Upper lobe of left lung (tissue), 4 donors: ENCODE data around the gene CCNY.
"Not testable (repeated sequence)": the region's sequence is repeated elsewhere in the genome, so short reads cannot be mapped to it uniquely, and the experiment has no call there.

Source experiments
- EP300 ChIP-seq, 4 donors: sonication (generic); formaldehyde crosslinking; IDR thresholded peaks; one replicate each; pipeline ENCODE4 v1.5.1; 2017; ENCODE audit warnings: antibody characterized with exemption in 4 of 4, control low read depth in 2 of 4
- TF ChIP-seq, protein P1 (sequence below), 6 experiments: fragments of 450-650 bp in 4 of 6; fragments of 200-600 bp in 2 of 6; sonication (generic) in 2 of 6; IDR thresholded peaks; one replicate each; pipeline ENCODE4 v1.5.1; 2016 to 2019; ENCODE audit warnings: antibody characterized with exemption in 6 of 6

DNA sequence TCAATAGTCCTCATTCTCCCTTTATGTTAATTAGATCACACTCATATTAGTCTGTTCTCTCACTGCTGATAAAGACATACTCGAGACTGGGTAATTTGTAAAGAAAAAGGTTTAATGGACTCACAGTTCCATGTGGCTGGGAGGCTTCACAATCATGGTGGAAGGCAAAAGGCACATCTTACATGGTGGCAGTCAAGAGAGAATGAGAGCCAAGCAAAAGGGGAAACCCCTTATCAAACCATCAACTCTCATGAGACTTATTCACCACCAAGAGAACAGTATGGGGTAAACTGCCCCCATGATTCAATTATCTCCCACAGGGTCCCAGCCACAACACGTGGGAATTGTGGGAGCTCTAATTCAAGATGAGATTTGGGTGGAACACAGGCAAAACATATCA lies 22.2 kb upstream of the CCNY start:
- TF ChIP-seq EP300 (IDR thresholded peaks at IDR 0.05) = not testable (repeated sequence)
- TF ChIP-seq, protein P1, sequence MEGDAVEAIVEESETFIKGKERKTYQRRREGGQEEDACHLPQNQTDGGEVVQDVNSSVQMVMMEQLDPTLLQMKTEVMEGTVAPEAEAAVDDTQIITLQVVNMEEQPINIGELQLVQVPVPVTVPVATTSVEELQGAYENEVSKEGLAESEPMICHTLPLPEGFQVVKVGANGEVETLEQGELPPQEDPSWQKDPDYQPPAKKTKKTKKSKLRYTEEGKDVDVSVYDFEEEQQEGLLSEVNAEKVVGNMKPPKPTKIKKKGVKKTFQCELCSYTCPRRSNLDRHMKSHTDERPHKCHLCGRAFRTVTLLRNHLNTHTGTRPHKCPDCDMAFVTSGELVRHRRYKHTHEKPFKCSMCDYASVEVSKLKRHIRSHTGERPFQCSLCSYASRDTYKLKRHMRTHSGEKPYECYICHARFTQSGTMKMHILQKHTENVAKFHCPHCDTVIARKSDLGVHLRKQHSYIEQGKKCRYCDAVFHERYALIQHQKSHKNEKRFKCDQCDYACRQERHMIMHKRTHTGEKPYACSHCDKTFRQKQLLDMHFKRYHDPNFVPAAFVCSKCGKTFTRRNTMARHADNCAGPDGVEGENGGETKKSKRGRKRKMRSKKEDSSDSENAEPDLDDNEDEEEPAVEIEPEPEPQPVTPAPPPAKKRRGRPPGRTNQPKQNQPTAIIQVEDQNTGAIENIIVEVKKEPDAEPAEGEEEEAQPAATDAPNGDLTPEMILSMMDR (IDR thresholded peaks at IDR 0.05) = not testable (repeated sequence)
